ENCODE data around the gene PPP2R5B.

The PPP2R5B gene

DNA sequence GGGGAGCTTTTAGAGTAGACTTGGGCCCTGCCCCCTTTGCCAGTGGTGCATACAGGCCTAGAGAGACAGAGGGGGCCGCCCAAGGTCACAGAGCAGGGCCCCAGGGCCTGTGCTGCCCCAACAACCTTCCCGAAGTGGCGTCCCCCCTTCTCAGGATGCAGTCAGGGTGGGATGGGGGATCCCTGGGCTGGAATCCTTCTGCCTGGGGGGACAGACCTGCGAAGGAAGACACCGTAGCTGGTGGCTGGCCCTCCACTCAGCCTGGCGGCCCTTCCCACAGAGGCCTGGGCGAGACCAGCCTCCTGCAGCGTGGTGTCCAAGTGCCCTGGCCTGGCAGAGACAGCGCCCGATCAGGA lies 31.7 kb upstream of the PPP2R5B start:
- no peak for TF ChIP-seq ZNF239 (tag by site-specific recombination; IDR thresholded peaks at IDR 0.05)
- no peak for TF ChIP-seq REPIN1 (tag by site-specific recombination; IDR thresholded peaks at IDR 0.05; ENCODE audit: low read depth)
- no peak for TF ChIP-seq WT1 (tag by site-specific recombination; IDR thresholded peaks at IDR 0.05)
- TF ChIP-seq ZNF843 (tag by site-specific recombination; IDR thresholded peaks at IDR 0.05), result no peak
- TF ChIP-seq ZNF214 (tag by site-specific recombination; IDR thresholded peaks at IDR 0.05; ENCODE audit: borderline replicate concordance), result no peak
- no peak for TF ChIP-seq FEZF1 (tag by site-specific recombination; IDR thresholded peaks at IDR 0.05)
- H3K4me3 ChIP-seq (ENCODE audit: low read depth, low read length), result no peak overlapping the region
- POLR2A ChIA-PET, result interaction anchor here (1.4 kb wide), 1 partner anchor 46 kb away, joined by 3 read pairs; no protein-coding TSS in a partner anchor
- H3K4me1 ChIP-seq (ENCODE audit: control insufficient read depth, insufficient read depth, low read length), result no peaks in the 10 kb centered on the region
- H3K36me3 ChIP-seq (ENCODE audit: control insufficient read depth in 2 of 2, insufficient read depth in 1 of 2, low read length in 2 of 2), result peaks cover 0 to 28% of the 10 kb centered on the region in 2 experiments; a peak in 1 of 3 replicates
- CTCF ChIA-PET, result interaction anchor here (0.7 to 9.4 kb wide), 5 partner anchors 9 to 128 kb away, joined by 3 to 111 read pairs (median 3); no protein-coding TSS in a partner anchor
- H3K27ac ChIP-seq (ENCODE audit: extremely low read depth, low read depth, low read length), result no peak overlapping the region
- no peaks in the 10 kb centered on the region for H3K9me3 ChIP-seq (ENCODE audit: control insufficient read depth, insufficient read depth, low read depth, low read length)

DNA sequence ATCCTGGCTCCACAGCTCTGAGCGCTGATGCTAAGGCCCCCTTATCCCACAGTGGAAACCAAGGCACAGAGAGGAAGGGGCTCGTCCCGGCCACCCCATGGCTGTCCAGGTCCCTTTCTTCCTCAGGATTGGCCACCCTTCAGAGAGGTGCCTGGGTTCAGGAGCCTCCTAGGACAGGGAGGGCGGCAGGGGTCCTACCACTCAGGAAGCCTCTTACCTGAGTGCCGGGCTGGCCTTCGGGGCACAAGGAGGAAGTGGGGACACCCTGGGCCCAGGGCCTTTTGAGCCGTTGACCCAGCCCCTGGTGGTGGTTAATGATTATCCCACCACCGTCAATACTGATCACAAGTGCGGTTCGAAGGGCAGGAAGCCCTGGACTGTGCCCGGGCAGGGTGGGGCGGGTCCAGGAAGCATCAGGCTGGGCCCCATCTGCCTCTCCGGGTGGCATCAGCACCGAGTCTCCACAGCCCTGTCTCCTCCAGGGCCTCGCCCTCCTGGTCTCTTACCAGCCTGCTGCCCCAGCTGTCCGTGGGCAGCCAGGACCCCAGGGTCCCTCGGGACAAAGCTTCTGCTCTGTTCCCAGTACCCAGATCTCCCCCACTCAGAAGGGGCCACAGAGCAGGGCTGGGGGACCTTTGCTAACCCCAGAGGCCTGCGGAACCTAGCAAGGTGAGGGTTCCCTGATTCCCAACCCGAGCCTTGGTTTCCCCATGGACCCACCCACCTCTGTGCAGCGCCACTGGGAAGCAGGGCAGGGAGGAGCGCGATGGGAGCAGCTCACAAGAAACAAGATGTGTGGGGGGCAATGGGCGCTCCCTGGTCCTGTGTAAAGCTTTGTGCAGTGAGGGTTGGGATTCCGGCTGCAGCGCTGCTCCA lies 31.1 kb upstream of the PPP2R5B start:
- TF ChIP-seq ZSCAN23 (tag by site-specific recombination; IDR thresholded peaks at IDR 0.05) (no peak), ZBTB17 (tag by site-specific recombination; IDR thresholded peaks at IDR 0.05) (no peak), TSHZ1 (tag by site-specific recombination; IDR thresholded peaks at IDR 0.05; ENCODE audit: borderline replicate concordance) (no peak)
- TF ChIP-seq, protein P1, sequence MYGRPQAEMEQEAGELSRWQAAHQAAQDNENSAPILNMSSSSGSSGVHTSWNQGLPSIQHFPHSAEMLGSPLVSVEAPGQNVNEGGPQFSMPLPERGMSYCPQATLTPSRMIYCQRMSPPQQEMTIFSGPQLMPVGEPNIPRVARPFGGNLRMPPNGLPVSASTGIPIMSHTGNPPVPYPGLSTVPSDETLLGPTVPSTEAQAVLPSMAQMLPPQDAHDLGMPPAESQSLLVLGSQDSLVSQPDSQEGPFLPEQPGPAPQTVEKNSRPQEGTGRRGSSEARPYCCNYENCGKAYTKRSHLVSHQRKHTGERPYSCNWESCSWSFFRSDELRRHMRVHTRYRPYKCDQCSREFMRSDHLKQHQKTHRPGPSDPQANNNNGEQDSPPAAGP (tag by site-specific recombination; IDR thresholded peaks at IDR 0.05), result no peak
- no peak overlapping the region for H3K4me3 ChIP-seq (ENCODE audit: low read depth, low read length)
- no peak overlapping the region for H3K27ac ChIP-seq (ENCODE audit: extremely low read depth, low read depth, low read length)
- H3K4me1 ChIP-seq (ENCODE audit: control insufficient read depth, insufficient read depth, low read length), result no peaks in the 10 kb centered on the region
- peaks cover 0 to 34% of the 10 kb centered on the region in 2 experiments; a peak in 1 of 3 replicates for H3K36me3 ChIP-seq (ENCODE audit: control insufficient read depth in 2 of 2, insufficient read depth in 1 of 2, low read length in 2 of 2)
- ChIA-PET CTCF (interaction anchor here (0.6 to 9.4 kb wide), 22 partner anchors 8 to 130 kb away, joined by 3 to 111 read pairs (median 4); partner anchors contain the start of genes ARL2, ATG2A, BATF2 and MAP4K2), POLR2A (interaction anchor here (1.4 kb wide), 1 partner anchor 47 kb away, joined by 3 read pairs; no protein-coding TSS in a partner anchor)
- H3K9me3 ChIP-seq (ENCODE audit: control insufficient read depth, insufficient read depth, low read depth, low read length), result no peaks in the 10 kb centered on the region

DNA sequence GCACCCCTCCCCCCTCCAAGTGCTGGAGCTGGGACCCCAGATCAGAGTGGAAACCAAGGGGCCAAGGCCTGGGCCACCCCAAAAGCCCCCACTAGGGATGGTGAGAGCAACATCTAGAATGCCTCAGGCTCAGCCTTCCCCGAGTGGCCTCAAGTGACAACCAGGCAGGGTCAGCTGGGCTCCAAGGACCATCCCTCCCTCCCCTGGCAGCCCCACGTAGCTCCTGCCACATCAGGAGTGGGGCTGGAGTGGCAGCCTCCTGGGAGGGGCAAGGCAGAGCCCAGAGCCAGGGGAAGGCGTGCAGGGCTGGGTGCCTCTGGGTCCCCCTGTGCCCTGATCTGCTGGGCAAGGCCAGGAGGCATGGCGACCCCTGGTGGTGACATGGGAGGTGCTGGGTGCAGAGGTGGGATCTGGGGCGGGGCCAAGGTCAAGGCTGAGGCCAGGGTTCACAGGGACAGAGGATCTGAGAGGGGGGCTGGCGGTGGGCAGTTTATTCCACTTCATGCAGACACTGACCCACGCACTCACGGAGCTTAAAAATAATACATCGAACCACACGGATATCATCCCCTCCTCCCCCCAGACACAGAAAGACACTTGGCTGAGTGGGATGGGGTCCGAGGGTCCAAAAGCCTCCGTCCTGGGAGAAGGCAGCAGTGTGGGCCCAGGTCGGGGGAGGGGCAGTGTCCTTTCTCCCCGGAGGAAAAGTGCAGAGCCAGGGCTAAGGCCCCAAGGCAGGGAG lies 30.2 kb upstream of the PPP2R5B start:
- ChIA-PET POLR2A (interaction anchor here (1.3 to 1.4 kb wide), 2 partner anchors 48 to 116 kb away, joined by 3 read pairs; partner anchors contain the start of gene SF1), CTCF (interaction anchor here (0.5 to 9.4 kb wide), 24 partner anchors 9 to 165 kb away, joined by 3 to 111 read pairs (median 4); partner anchors contain the start of genes ARL2, ATG2A, BATF2 and MAP4K2)
- no peaks in the 10 kb centered on the region for H3K9me3 ChIP-seq (ENCODE audit: control insufficient read depth, insufficient read depth, low read depth, low read length)
- peaks cover 0 to 41% of the 10 kb centered on the region in 2 experiments; a peak in 1 of 3 replicates for H3K36me3 ChIP-seq (ENCODE audit: control insufficient read depth in 2 of 2, insufficient read depth in 1 of 2, low read length in 2 of 2)
- H3K4me3 ChIP-seq (ENCODE audit: low read depth, low read length), result no peak overlapping the region
- no peaks in the 10 kb centered on the region for H3K4me1 ChIP-seq (ENCODE audit: control insufficient read depth, insufficient read depth, low read length)
- no peak overlapping the region for H3K27ac ChIP-seq (ENCODE audit: extremely low read depth, low read depth, low read length)
- TF ChIP-seq GLI2 (tag by site-specific recombination; IDR thresholded peaks at IDR 0.05; ENCODE audit: borderline replicate concordance, low read depth), result no peak
- TF ChIP-seq BCL11B (tag by site-specific recombination; IDR thresholded peaks at IDR 0.05; ENCODE audit: low read depth), result peak; percentile 63; the same call in 1 of the 2 replicates
- TF ChIP-seq ZIC2 (tag by site-specific recombination; IDR thresholded peaks at IDR 0.05), result no peak
- peak; percentile 21; the same call in 1 of the 2 replicates for TF ChIP-seq ZNF692 (tag by site-specific recombination; IDR thresholded peaks at IDR 0.05)
- TF ChIP-seq ZNF514 (tag by site-specific recombination; IDR thresholded peaks at IDR 0.05), result no peak
- TF ChIP-seq SETDB1 (IDR thresholded peaks at IDR 0.05; ENCODE audit: insufficient read length, low read length), result no peak
- TF ChIP-seq ZNF350 (tag by site-specific recombination; IDR thresholded peaks at IDR 0.05), result no peak
- TF ChIP-seq KLF8 (tag by site-specific recombination; IDR thresholded peaks at IDR 0.05), result peak; percentile 49
- peak; percentile 78 for TF ChIP-seq HIC1 (tag by site-specific recombination; IDR thresholded peaks at IDR 0.05)

Data from HEK293 (cell line).